Cardiac fibroblast (primary cell): ENCODE results near the gene PTGS1.

Experiments used
- DNase-seq, 2 donors: peaks; one replicate each; pipeline versions ENCODE4 v3.0.0 to v3.0.0-alpha.2; 2010; ENCODE audit warnings: low read depth in 2 of 2
- H3K4me3 ChIP-seq, 2 donors: replicated peaks in 1 of 2; 1 replicate in 1 of 2; 2 replicates in 1 of 2; pipeline ENCODE4 v1.5.1; 2011; ENCODE audit warnings: low read depth in 2 of 2, low read length in 2 of 2, mild to moderate bottlenecking in 2 of 2, moderate library complexity in 1 of 2
- CTCF ChIP-seq: IDR thresholded peaks from one replicate; pipeline ENCODE4 v1.5.1; 2011; ENCODE audit warnings: low read depth, mild to moderate bottlenecking, low read length, inconsistent platforms

PTGS1 gene

GRCh38 chr9:122426723-122427122, 55.9 kb downstream of the PTGS1 start:
- peak in 1 of 2 donors; percentile 84 for DNase-seq
- TF ChIP-seq CTCF: no peak

GRCh38 chr9:122442568-122442967, 71.7 kb downstream of the PTGS1 start:
- no peak for TF ChIP-seq CTCF
- no peak for DNase-seq
- H3K4me3 ChIP-seq: no peak overlapping the region

More at GRCh38 chr9:122426723-122427122, 55.9 kb downstream of the PTGS1 start:
- H3K4me3 ChIP-seq: no peak overlapping the region

- DNase-seq: peak; percentile 96 to 98
- H3K4me3 ChIP-seq: no peak overlapping the region
- no peak for TF ChIP-seq CTCF
Measured at GRCh38 chr9:122444041-122444733, 73.4 kb downstream of the PTGS1 start.
